CD8-positive, alpha-beta memory T cell (primary cell): ENCODE measurements around the gene PGBD5. TPM values are rescaled to one million over a fixed set of nuclear protein-coding genes. Genes with fewer than 3 reads are reported as not detected.

Experiments
- CTCF ChIA-PET: fragments of 350-600 bp; sonication (Branson Sonifier 250); formaldehyde crosslinking; loops from one replicate; lab custom pipeline; 2021; ENCODE audit warnings: antibody characterized with exemption; lab: Charles Lee
- POLR2A ChIA-PET: fragments of 350-600 bp; sonication (Branson Sonifier 250); formaldehyde crosslinking; loops from one replicate; lab custom pipeline; 2021; ENCODE audit warnings: antibody characterized with exemption; lab: Charles Lee
- DNase-seq, 5 donors: peaks; one replicate each; pipeline versions ENCODE4 v3.0.0 to v3.0.0-alpha.2; 2020 to 2022; ENCODE audit warnings: mixed read lengths in 1 of 5
- H3K27ac ChIP-seq: one replicate; pipeline ENCODE4 v1.7.0; 2013; ENCODE audit warnings: low read depth, mild to moderate bottlenecking, low read length, moderate library complexity
- H3K27me3 ChIP-seq: 2 replicates; pipeline ENCODE4 v1.7.0; 2013; ENCODE audit warnings: low read length, mild to moderate bottlenecking; ENCODE audit not compliant: insufficient read depth, poor library complexity, severe bottlenecking
- H3K36me3 ChIP-seq: 2 replicates; pipeline ENCODE4 v1.7.0; 2013; ENCODE audit warnings: mild to moderate bottlenecking, low read length, moderate library complexity; ENCODE audit not compliant: insufficient read depth
- H3K4me1 ChIP-seq: 2 replicates; pipeline ENCODE4 v1.7.0; 2013; ENCODE audit warnings: mild to moderate bottlenecking, low read length, moderate library complexity; ENCODE audit not compliant: insufficient read depth
- H3K4me3 ChIP-seq: 2 replicates; pipeline ENCODE4 v1.7.0; 2013; ENCODE audit warnings: mild to moderate bottlenecking, low read length
- H3K9me3 ChIP-seq: 2 replicates; pipeline ENCODE4 v1.7.0; 2013; ENCODE audit warnings: mild to moderate bottlenecking, low read length
- H3K27ac Mint-ChIP-seq, 8 donors: one replicate each; pipeline ENCODE4 v1.8.0; 2020 to 2021; ENCODE audit warnings: mixed read lengths in 8 of 8, mild to moderate bottlenecking in 6 of 8, inconsistent platforms in 3 of 8, moderate library complexity in 3 of 8
- H3K27me3 Mint-ChIP-seq, 2 donors: one replicate each; pipeline ENCODE4 v1.8.0; 2020 to 2021; ENCODE audit warnings: mixed read lengths in 2 of 2, mild to moderate bottlenecking in 1 of 2, moderate library complexity in 1 of 2
- H3K36me3 Mint-ChIP-seq, 3 donors: one replicate each; pipeline ENCODE4 v1.8.0; 2020 to 2021; ENCODE audit warnings: mixed read lengths in 3 of 3, inconsistent platforms in 1 of 3, mild to moderate bottlenecking in 1 of 3
- H3K4me1 Mint-ChIP-seq, 3 donors: one replicate each; pipeline ENCODE4 v1.8.0; 2020 to 2021; ENCODE audit warnings: mixed read lengths in 3 of 3, inconsistent platforms in 1 of 3, mild to moderate bottlenecking in 1 of 3
- H3K4me3 Mint-ChIP-seq, 7 donors: one replicate each; pipeline ENCODE4 v1.8.0; 2020 to 2021; ENCODE audit warnings: mixed read lengths in 7 of 7, mild to moderate bottlenecking in 6 of 7, moderate library complexity in 4 of 7, inconsistent platforms in 2 of 7
- H3K9me3 Mint-ChIP-seq, 5 donors: one replicate each; pipeline ENCODE4 v1.8.0; 2020 to 2022; ENCODE audit warnings: mixed read lengths in 5 of 5, mild to moderate bottlenecking in 3 of 5, moderate library complexity in 2 of 5, inconsistent platforms in 1 of 5
- polyA plus RNA-seq: library from polyadenylated mRNA; unstranded; fragments of 300-500 nt; fragmentation: Illumina TruSeq; gene quantifications from one replicate; pipeline ENCODE4 v1.2.3, GENCODE V29; 2021
- total RNA-seq, 2 experiments: library from RNA; stranded (reverse); gene quantifications; one replicate each; pipeline ENCODE4 v1.2.3, GENCODE V29; 2021

The PGBD5 gene
- total and polyA plus RNA-seq, 3 experiments from 2014 or later = not detected

- peaks cover 1 to 43% of the 10 kb centered on the region in 2 donors for H3K27me3 Mint-ChIP-seq
- Histone ChIP-seq H3K27ac (no peak overlapping the region), H3K4me3 (no peak overlapping the region), H3K9me3 (no peaks in the 10 kb centered on the region), H3K27me3 (no peaks in the 10 kb centered on the region), H3K4me1 (no peaks in the 10 kb centered on the region), H3K36me3 (no peaks in the 10 kb centered on the region)
- H3K36me3 Mint-ChIP-seq = no peaks in the 10 kb centered on the region
- no peaks in the 10 kb centered on the region for H3K9me3 Mint-ChIP-seq
- H3K4me1 Mint-ChIP-seq = no peaks in the 10 kb centered on the region
- H3K27ac Mint-ChIP-seq = peak overlapping the region in 1 of 8 donors; percentile 65
- CTCF ChIA-PET = no interaction called here
- POLR2A ChIA-PET = no interaction called here
- no peak for DNase-seq
- H3K4me3 Mint-ChIP-seq = no peak overlapping the region
Observed at GRCh38 chr1:230347896-230348295, 78.2 kb downstream of the PGBD5 start.

GRCh38 chr1:230345139-230345885, 80.8 kb downstream of the PGBD5 start:
- Mint-ChIP-seq H3K9me3 (no peaks in the 10 kb centered on the region), H3K27me3 (peaks cover 1 to 40% of the 10 kb centered on the region in 2 donors), H3K4me3 (no peak overlapping the region), H3K4me1 (no peaks in the 10 kb centered on the region), H3K27ac (no peak overlapping the region), H3K36me3 (no peaks in the 10 kb centered on the region)
- Histone ChIP-seq H3K4me3 (no peak overlapping the region), H3K9me3 (no peaks in the 10 kb centered on the region), H3K4me1 (no peaks in the 10 kb centered on the region), H3K36me3 (no peaks in the 10 kb centered on the region), H3K27me3 (no peaks in the 10 kb centered on the region), H3K27ac (no peak overlapping the region)
- DNase-seq = no peak
- ChIA-PET POLR2A (no interaction called here), CTCF (no interaction called here)

GRCh38 chr1:230342699-230343098, 83.4 kb downstream of the PGBD5 start:
- Histone ChIP-seq H3K4me3 (no peak overlapping the region), H3K36me3 (no peaks in the 10 kb centered on the region), H3K27ac (no peak overlapping the region), H3K27me3 (no peaks in the 10 kb centered on the region), H3K4me1 (no peaks in the 10 kb centered on the region), H3K9me3 (no peaks in the 10 kb centered on the region)
- no peaks in the 10 kb centered on the region for H3K9me3 Mint-ChIP-seq
- no peak for DNase-seq
- H3K27ac Mint-ChIP-seq = no peak overlapping the region
- ChIA-PET POLR2A (no interaction called here), CTCF (no interaction called here)
- peaks cover 2 to 24% of the 10 kb centered on the region in 2 donors for H3K27me3 Mint-ChIP-seq
- no peaks in the 10 kb centered on the region for H3K4me1 Mint-ChIP-seq
- no peak overlapping the region for H3K4me3 Mint-ChIP-seq
- H3K36me3 Mint-ChIP-seq = no peaks in the 10 kb centered on the region

GRCh38 chr1:230342019-230342418, 84.1 kb downstream of the PGBD5 start:
- Histone ChIP-seq H3K9me3 (no peaks in the 10 kb centered on the region), H3K27me3 (no peaks in the 10 kb centered on the region), H3K4me1 (no peaks in the 10 kb centered on the region), H3K4me3 (no peak overlapping the region), H3K36me3 (no peaks in the 10 kb centered on the region), H3K27ac (no peak overlapping the region)
- H3K27ac Mint-ChIP-seq = no peak overlapping the region
- no peak for DNase-seq
- H3K4me3 Mint-ChIP-seq = no peak overlapping the region
- H3K27me3 Mint-ChIP-seq = peaks cover 3 to 26% of the 10 kb centered on the region in 2 donors
- POLR2A ChIA-PET = no interaction called here
- no peaks in the 10 kb centered on the region for H3K4me1 Mint-ChIP-seq
- CTCF ChIA-PET = no interaction called here
- no peaks in the 10 kb centered on the region for H3K36me3 Mint-ChIP-seq
- H3K9me3 Mint-ChIP-seq = no peaks in the 10 kb centered on the region

- Histone ChIP-seq H3K9me3 (no peaks in the 10 kb centered on the region), H3K27me3 (no peaks in the 10 kb centered on the region), H3K4me1 (no peaks in the 10 kb centered on the region), H3K4me3 (no peak overlapping the region), H3K36me3 (no peaks in the 10 kb centered on the region), H3K27ac (no peak overlapping the region)
- no peaks in the 10 kb centered on the region for H3K9me3 Mint-ChIP-seq
- no peak overlapping the region for H3K27ac Mint-ChIP-seq
- peaks cover 3 to 26% of the 10 kb centered on the region in 2 donors for H3K27me3 Mint-ChIP-seq
- no peaks in the 10 kb centered on the region for H3K36me3 Mint-ChIP-seq
- no peak overlapping the region for H3K4me3 Mint-ChIP-seq
- ChIA-PET CTCF (interaction anchor here (0.6 kb wide), 1 partner anchor 709 kb away, joined by 4 read pairs; no protein-coding TSS in a partner anchor), POLR2A (no interaction called here)
- no peaks in the 10 kb centered on the region for H3K4me1 Mint-ChIP-seq
- DNase-seq = no peak
Observed at GRCh38 chr1:230341162-230341546, 85.0 kb downstream of the PGBD5 start.

- H3K36me3 Mint-ChIP-seq = no peaks in the 10 kb centered on the region
- Histone ChIP-seq H3K36me3 (no peaks in the 10 kb centered on the region), H3K27ac (no peak overlapping the region), H3K4me1 (no peaks in the 10 kb centered on the region), H3K9me3 (no peaks in the 10 kb centered on the region), H3K4me3 (no peak overlapping the region), H3K27me3 (no peaks in the 10 kb centered on the region)
- DNase-seq = no peak
- no peaks in the 10 kb centered on the region for H3K9me3 Mint-ChIP-seq
- H3K4me1 Mint-ChIP-seq = no peaks in the 10 kb centered on the region
- ChIA-PET CTCF (interaction anchor here (0.6 kb wide), 1 partner anchor 708 kb away, joined by 4 read pairs; no protein-coding TSS in a partner anchor), POLR2A (no interaction called here)
- H3K27me3 Mint-ChIP-seq = peaks cover 5 to 27% of the 10 kb centered on the region in 2 donors
- no peak overlapping the region for H3K4me3 Mint-ChIP-seq
- H3K27ac Mint-ChIP-seq = no peak overlapping the region
Observed at GRCh38 chr1:230340526-230341161, 85.5 kb downstream of the PGBD5 start.

GRCh38 chr1:230339033-230339432, 87.1 kb downstream of the PGBD5 start:
- H3K4me1 ChIP-seq = no peaks in the 10 kb centered on the region
- ChIA-PET CTCF (no interaction called here), POLR2A (no interaction called here)
- H3K9me3 Mint-ChIP-seq = no peaks in the 10 kb centered on the region
- no peak overlapping the region for H3K27ac Mint-ChIP-seq
- no peak overlapping the region for H3K27ac ChIP-seq
- no peaks in the 10 kb centered on the region for H3K36me3 ChIP-seq
- no peaks in the 10 kb centered on the region for H3K4me1 Mint-ChIP-seq
- no peak overlapping the region for H3K4me3 Mint-ChIP-seq
- H3K27me3 ChIP-seq = no peaks in the 10 kb centered on the region
- no peak overlapping the region for H3K4me3 ChIP-seq
- H3K9me3 ChIP-seq = no peaks in the 10 kb centered on the region
- no peak for DNase-seq
- peaks cover 7 to 22% of the 10 kb centered on the region in 2 donors for H3K27me3 Mint-ChIP-seq
- H3K36me3 Mint-ChIP-seq = no peaks in the 10 kb centered on the region

- no peak for DNase-seq
- ChIA-PET POLR2A (no interaction called here), CTCF (no interaction called here)
- H3K9me3 Mint-ChIP-seq = no peaks in the 10 kb centered on the region
- H3K4me3 Mint-ChIP-seq = no peak overlapping the region
- no peaks in the 10 kb centered on the region for H3K4me1 Mint-ChIP-seq
- H3K36me3 Mint-ChIP-seq = no peaks in the 10 kb centered on the region
- no peak overlapping the region for H3K4me3 ChIP-seq
- H3K27me3 ChIP-seq = no peaks in the 10 kb centered on the region
- H3K36me3 ChIP-seq = no peaks in the 10 kb centered on the region
- H3K9me3 ChIP-seq = no peaks in the 10 kb centered on the region
- peak overlapping the region in 1 of 8 donors; percentile 77 for H3K27ac Mint-ChIP-seq
- peaks cover 6 to 24% of the 10 kb centered on the region in 2 donors for H3K27me3 Mint-ChIP-seq
- H3K4me1 ChIP-seq = no peaks in the 10 kb centered on the region
- H3K27ac ChIP-seq = no peak overlapping the region
Observed at GRCh38 chr1:230337266-230337665, 88.9 kb downstream of the PGBD5 start.
